K562 (cell line): ENCODE data around the gene MPZL1. TPM values are rescaled to one million over a fixed set of nuclear protein-coding genes. Genes with fewer than 3 reads are reported as not detected.

Experiments used
- CTBP1 ChIP-seq: fragments of 450-650 bp; IDR thresholded peaks from 2 replicates; pipeline ENCODE4 v1.6.1; 2016; ENCODE audit warnings: borderline replicate concordance
- ERF ChIP-seq: fragments of 450-650 bp; formaldehyde crosslinking; IDR thresholded peaks from 2 replicates; pipeline ENCODE4 v1.4.0; 2020; ENCODE audit warnings: mild to moderate bottlenecking, mixed read lengths
- FOXO4 ChIP-seq: fragments of 450-650 bp; formaldehyde crosslinking; IDR thresholded peaks from 2 replicates; pipeline ENCODE4 v1.4.0; 2020; ENCODE audit warnings: mild to moderate bottlenecking, moderate library complexity
- KLF16 ChIP-seq: IDR thresholded peaks from 2 replicates; pipeline ENCODE4 v1.6.1; 2016; ENCODE audit warnings: antibody characterized with exemption
- MTA3 ChIP-seq: fragments of 450-650 bp; formaldehyde crosslinking; IDR thresholded peaks from 2 replicates; pipeline ENCODE4 v1.6.1; 2017; ENCODE audit warnings: mild to moderate bottlenecking, borderline replicate concordance
- NCOA6 ChIP-seq: fragments of 450-650 bp; IDR thresholded peaks from 2 replicates; pipeline ENCODE4 v1.6.1; 2017; ENCODE audit warnings: mild to moderate bottlenecking
- NCOR1 ChIP-seq: fragments of 450-650 bp; IDR thresholded peaks from 2 replicates; pipeline ENCODE4 v1.6.1; 2016; ENCODE audit warnings: mild to moderate bottlenecking, moderate library complexity
- NEUROD1 ChIP-seq: fragments of 150-350 bp; IDR thresholded peaks from 2 replicates; pipeline ENCODE4 v1.6.1; 2014; ENCODE audit warnings: borderline replicate concordance, low read length, low read depth; ENCODE audit not compliant: partially characterized antibody
- NFRKB ChIP-seq: fragments of 450-650 bp; IDR thresholded peaks from 2 replicates; pipeline ENCODE4 v1.6.1; 2016; ENCODE audit warnings: low read depth
- NFYB ChIP-seq: IDR thresholded peaks from 2 replicates; pipeline ENCODE4 v1.6.1; 2011; ENCODE audit warnings: mild to moderate bottlenecking, moderate library complexity; ENCODE audit not compliant: insufficient read length; ENCODE audit errors: extremely low read depth
- POLR2A ChIP-seq: fragments of 450-650 bp; conservative IDR thresholded peaks from 2 replicates; pipeline ENCODE4 v1.6.1; 2016
- RCOR1 ChIP-seq, 2 experiments: IDR thresholded peaks; 2 replicates each; pipeline ENCODE4 v1.6.1; 2012; ENCODE audit warnings: low read depth in 2 of 2, low read length in 2 of 2, borderline replicate concordance in 1 of 2, improper control_type of control experiment in 1 of 2
- RFX7 ChIP-seq: fragments of 250-450 bp; sonication (Bioruptor Pico); IDR thresholded peaks from 2 replicates; pipeline ENCODE4 v1.5.1; 2021; ENCODE audit warnings: mild to moderate bottlenecking
- STAG1 ChIP-seq: sonication (generic); formaldehyde crosslinking; IDR thresholded peaks from 2 replicates; pipeline ENCODE4 v1.5.0; 2020; ENCODE audit warnings: missing genetic modification reagents, borderline replicate concordance
- ZBTB7A ChIP-seq: IDR thresholded peaks from 2 replicates; pipeline ENCODE4 v1.6.1; 2011; ENCODE audit warnings: low read depth, mild to moderate bottlenecking, low read length, moderate library complexity, borderline replicate concordance; ENCODE audit not compliant: control insufficient read depth
- ZNF212 ChIP-seq: fragments of 450-650 bp; formaldehyde crosslinking; IDR thresholded peaks from 2 replicates; pipeline ENCODE4 v1.4.0; 2020; ENCODE audit warnings: mild to moderate bottlenecking
- ZNF24 ChIP-seq: fragments of 450-650 bp; IDR thresholded peaks from 2 replicates; pipeline ENCODE4 v1.6.1; 2016
- ZNF253 ChIP-seq: fragments of 250-450 bp; sonication (Bioruptor Pico); conservative IDR thresholded peaks from 2 replicates; pipeline ENCODE4 v1.6.1; 2021; ENCODE audit warnings: mild to moderate bottlenecking
- ZNF764 ChIP-seq: fragments of 250-450 bp; sonication (Bioruptor Pico); IDR thresholded peaks from 2 replicates; pipeline ENCODE4 v1.4.0; 2020; ENCODE audit warnings: low read depth, mild to moderate bottlenecking, moderate library complexity
- ZNF830 ChIP-seq: fragments of 250-450 bp; sonication (Bioruptor Pico); IDR thresholded peaks from 2 replicates; pipeline ENCODE4 v1.5.0; 2021; ENCODE audit warnings: mild to moderate bottlenecking
- polyA plus RNA-seq, 8 experiments: library from polyadenylated mRNA; depleted of rRNA in 4 of 8; stranded (reverse) in 5 of 8; unstranded in 3 of 8; fragments of >200 nt; fragmentation: Nextera tagmentation in 2 of 8; fragmentation: Illumina TruSeq in 1 of 8; extraction: Ambion mirVana in 2 of 8; extraction: Trizol in 1 of 8; gene quantifications; 2 replicates each; pipeline versions ENCODE4 v1.2.1 to v1.2.3, GENCODE V29; 2011 to 2014; ENCODE audit warnings: inconsistent platforms in 1 of 8, missing spikeins in 1 of 8
- total RNA-seq, 7 experiments: library from RNA; depleted of rRNA in 6 of 7; stranded (reverse); fragments of >200 nt in 6 of 7; fragmentation: Illumina TruSeq in 2 of 7; extraction: Trizol in 2 of 7; gene quantifications; 2 replicates each; pipeline versions ENCODE4 v1.2.1 to v1.2.3, GENCODE V29; 2011 to 2021; ENCODE audit warnings: low replicate concordance in 1 of 7
- TF ChIP-seq, protein P1 (sequence below): fragments of 450-650 bp; IDR thresholded peaks from 2 replicates; pipeline ENCODE4 v1.7.1; 2018; ENCODE audit warnings: mild to moderate bottlenecking, low read depth; ENCODE audit not compliant: partially characterized antibody
- TF ChIP-seq, protein P2 (sequence below): fragments of 250-450 bp; sonication (Bioruptor Pico); IDR thresholded peaks from 2 replicates; pipeline ENCODE4 v1.4.0; 2020; ENCODE audit warnings: mild to moderate bottlenecking, moderate library complexity

MPZL1 gene
- total and polyA plus RNA-seq, 9 of the 15 experiments (the other 6 are each of a cell fraction or from before 2014, with no cell fraction given), result 14.5 to 153 (median 66.5) TPM

DNA sequence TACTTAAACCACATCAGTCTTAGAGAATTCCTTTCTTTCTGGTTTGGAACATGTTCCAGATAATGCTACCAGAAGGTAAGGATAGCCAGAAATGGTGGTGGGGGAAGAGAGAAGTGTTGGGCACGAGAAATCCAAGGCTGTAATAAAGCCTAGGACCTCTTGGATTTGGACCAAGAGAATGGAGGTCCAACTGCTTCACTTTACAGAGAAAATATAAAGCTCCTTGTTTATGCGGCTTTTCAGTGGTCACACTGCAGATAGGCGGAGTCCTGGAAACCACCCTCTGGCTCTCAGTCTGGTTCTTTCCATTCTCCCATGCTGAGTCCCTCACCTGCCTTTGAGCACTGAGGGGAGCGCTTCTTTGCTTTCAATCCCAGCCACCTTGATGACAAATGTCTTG is 104.3 kb downstream of the MPZL1 start (continued):
- TF ChIP-seq ZNF212 (CRISPR knock-in tag) (no peak), ZNF830 (no peak), ZNF253 (CRISPR knock-in tag) (no peak), ZNF764 (CRISPR knock-in tag) (no peak), ZBTB7A (no peak), FOXO4 (CRISPR knock-in tag) (no peak), NCOR1 (no peak), KLF16 (no peak), MTA3 (no peak), ERF (CRISPR knock-in tag) (no peak), NCOA6 (no peak), RCOR1 (IDR thresholded peaks at IDR 0.05; ENCODE audit: borderline replicate concordance in 1 of 2, low read depth in 2 of 2, low read length in 2 of 2) (peak in 1 of 2 experiments; percentile 10; a peak in 1 of 4 replicates), CTBP1 (no peak), ZNF24 (no peak), NFYB (no peak), RFX7 (CRISPR knock-in tag) (no peak), POLR2A (no peak), NEUROD1 (no peak), NFRKB (no peak), STAG1 (CRISPR knock-in tag) (no peak)
- TF ChIP-seq, protein P1, sequence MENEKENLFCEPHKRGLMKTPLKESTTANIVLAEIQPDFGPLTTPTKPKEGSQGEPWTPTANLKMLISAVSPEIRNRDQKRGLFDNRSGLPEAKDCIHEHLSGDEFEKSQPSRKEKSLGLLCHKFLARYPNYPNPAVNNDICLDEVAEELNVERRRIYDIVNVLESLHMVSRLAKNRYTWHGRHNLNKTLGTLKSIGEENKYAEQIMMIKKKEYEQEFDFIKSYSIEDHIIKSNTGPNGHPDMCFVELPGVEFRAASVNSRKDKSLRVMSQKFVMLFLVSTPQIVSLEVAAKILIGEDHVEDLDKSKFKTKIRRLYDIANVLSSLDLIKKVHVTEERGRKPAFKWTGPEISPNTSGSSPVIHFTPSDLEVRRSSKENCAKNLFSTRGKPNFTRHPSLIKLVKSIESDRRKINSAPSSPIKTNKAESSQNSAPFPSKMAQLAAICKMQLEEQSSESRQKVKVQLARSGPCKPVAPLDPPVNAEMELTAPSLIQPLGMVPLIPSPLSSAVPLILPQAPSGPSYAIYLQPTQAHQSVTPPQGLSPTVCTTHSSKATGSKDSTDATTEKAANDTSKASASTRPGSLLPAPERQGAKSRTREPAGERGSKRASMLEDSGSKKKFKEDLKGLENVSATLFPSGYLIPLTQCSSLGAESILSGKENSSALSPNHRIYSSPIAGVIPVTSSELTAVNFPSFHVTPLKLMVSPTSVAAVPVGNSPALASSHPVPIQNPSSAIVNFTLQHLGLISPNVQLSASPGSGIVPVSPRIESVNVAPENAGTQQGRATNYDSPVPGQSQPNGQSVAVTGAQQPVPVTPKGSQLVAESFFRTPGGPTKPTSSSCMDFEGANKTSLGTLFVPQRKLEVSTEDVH, result no peak
- TF ChIP-seq, protein P2, sequence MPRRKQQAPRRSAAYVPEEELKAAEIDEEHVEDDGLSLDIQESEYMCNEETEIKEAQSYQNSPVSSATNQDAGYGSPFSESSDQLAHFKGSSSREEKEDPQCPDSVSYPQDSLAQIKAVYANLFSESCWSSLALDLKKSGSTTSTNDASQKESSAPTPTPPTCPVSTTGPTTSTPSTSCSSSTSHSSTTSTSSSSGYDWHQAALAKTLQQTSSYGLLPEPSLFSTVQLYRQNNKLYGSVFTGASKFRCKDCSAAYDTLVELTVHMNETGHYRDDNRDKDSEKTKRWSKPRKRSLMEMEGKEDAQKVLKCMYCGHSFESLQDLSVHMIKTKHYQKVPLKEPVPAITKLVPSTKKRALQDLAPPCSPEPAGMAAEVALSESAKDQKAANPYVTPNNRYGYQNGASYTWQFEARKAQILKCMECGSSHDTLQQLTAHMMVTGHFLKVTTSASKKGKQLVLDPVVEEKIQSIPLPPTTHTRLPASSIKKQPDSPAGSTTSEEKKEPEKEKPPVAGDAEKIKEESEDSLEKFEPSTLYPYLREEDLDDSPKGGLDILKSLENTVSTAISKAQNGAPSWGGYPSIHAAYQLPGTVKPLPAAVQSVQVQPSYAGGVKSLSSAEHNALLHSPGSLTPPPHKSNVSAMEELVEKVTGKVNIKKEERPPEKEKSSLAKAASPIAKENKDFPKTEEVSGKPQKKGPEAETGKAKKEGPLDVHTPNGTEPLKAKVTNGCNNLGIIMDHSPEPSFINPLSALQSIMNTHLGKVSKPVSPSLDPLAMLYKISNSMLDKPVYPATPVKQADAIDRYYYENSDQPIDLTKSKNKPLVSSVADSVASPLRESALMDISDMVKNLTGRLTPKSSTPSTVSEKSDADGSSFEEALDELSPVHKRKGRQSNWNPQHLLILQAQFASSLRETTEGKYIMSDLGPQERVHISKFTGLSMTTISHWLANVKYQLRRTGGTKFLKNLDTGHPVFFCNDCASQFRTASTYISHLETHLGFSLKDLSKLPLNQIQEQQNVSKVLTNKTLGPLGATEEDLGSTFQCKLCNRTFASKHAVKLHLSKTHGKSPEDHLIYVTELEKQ (CRISPR knock-in tag), result no peak
